ENCODE measurements around the gene E2F7.

Gene E2F7

GRCh38 chr12:77047341-77048109, 17.8 kb downstream of the E2F7 start:
- Mint-ChIP-seq H3K27ac (no peak overlapping the region), H3K4me3 (no peak overlapping the region)

DNA sequence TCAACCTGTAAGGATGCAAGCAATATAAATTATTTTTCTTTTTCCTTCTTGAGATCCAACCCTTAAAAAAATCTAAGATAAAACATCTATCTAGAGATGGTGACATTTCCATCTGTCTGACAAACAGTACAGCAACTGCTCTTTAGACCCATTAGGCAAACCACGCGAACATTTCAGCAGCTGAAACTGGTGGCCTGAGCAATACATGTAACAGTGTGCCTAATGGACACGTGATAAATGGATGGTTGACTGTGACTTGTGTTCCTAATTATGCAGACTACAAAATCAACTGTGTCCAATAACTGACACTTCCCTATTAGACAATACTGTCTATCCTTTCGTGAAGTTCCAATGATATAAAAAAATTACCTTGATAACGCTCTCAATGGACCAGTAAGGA, 18.9 kb downstream of the E2F7 start:
- Mint-ChIP-seq H3K36me3 (no peaks in the 10 kb centered on the region), H3K4me3 (no peak overlapping the region), H3K4me1 (no peaks in the 10 kb centered on the region), H3K27me3 (no peaks in the 10 kb centered on the region), H3K9me3 (no peaks in the 10 kb centered on the region), H3K27ac (no peak overlapping the region)

More at GRCh38 chr12:77047341-77048109, 17.8 kb downstream of the E2F7 start:
- Mint-ChIP-seq H3K27me3 (no peaks in the 10 kb centered on the region), H3K4me1 (no peaks in the 10 kb centered on the region), H3K9me3 (no peaks in the 10 kb centered on the region), H3K36me3 (no peaks in the 10 kb centered on the region)

DNA sequence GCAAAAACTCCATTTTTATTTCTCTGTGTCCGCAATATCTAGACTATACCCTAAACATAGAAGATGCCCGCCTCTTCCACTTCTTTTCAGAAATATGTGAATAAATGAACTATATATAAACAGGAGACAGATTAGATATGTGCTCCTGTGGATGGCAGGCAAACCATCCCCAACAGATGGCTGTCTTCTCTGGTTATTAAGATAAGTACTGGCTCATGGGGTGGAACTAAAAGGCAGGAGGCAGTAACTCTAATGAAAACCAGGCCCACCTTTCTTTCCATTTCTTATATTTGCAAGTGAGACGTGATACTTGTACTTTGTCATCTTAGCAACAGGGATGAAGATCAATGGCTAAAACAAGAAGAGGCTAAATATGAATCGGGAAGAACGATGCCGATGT, 20.2 kb downstream of the E2F7 start:
- Mint-ChIP-seq H3K4me1 (no peaks in the 10 kb centered on the region), H3K27ac (no peak overlapping the region), H3K9me3 (no peaks in the 10 kb centered on the region), H3K4me3 (no peak overlapping the region), H3K27me3 (no peaks in the 10 kb centered on the region), H3K36me3 (no peaks in the 10 kb centered on the region)

- no peaks in the 10 kb centered on the region for H3K4me1 Mint-ChIP-seq
- no peaks in the 10 kb centered on the region for H3K27me3 Mint-ChIP-seq
- no peak overlapping the region for H3K27ac Mint-ChIP-seq
- no peaks in the 10 kb centered on the region for H3K9me3 Mint-ChIP-seq
- H3K36me3 Mint-ChIP-seq, result no peaks in the 10 kb centered on the region
- no peak overlapping the region for H3K4me3 Mint-ChIP-seq
These were observed 20.6 kb downstream of the E2F7 start for GRCh38 chr12:77044721-77045120.

DNA sequence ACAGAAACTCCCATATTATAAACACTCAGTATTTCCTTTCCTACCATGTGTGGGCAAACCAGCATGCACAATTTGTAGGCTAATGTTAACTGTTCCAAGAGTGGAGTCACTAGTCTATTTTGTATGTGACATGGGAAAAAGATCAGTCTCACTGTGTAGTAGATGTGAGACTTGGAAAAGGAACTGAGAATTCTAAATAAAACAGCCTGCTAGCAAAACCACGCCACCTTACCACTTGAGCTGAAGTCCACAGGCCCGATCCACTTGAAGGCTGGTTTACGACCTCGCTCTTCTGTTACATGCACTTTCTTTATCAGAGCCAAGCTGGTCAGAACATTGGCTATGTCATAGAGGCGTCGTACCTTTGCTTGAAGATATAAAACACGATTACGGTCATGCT, 22.5 kb downstream of the E2F7 start:
- H3K9me3 Mint-ChIP-seq, result no peaks in the 10 kb centered on the region
- H3K4me1 Mint-ChIP-seq, result no peaks in the 10 kb centered on the region
- H3K4me3 Mint-ChIP-seq, result no peak overlapping the region
- H3K36me3 Mint-ChIP-seq, result no peaks in the 10 kb centered on the region
- H3K27ac Mint-ChIP-seq, result no peak overlapping the region
- no peaks in the 10 kb centered on the region for H3K27me3 Mint-ChIP-seq

DNA sequence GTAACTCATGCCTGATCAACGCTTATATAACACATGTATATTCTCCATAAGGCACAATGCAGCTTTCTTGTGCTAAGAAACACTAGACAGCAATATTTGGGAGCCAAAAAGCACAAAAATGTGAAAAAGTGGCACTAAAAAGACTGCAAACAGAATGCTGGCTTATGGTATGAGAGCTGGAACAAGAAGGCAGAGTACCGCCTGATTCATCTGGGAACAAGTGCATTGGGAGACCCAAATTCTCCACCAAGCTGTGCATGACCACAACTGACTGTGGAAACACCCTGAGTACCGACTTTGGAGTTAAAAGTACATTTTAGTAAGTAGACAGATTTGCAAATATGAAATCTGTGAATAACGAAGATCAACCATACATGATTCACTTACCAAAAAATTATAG, 25.1 kb downstream of the E2F7 start:
- Mint-ChIP-seq H3K9me3 (peaks cover 7% of the 10 kb centered on the region), H3K27me3 (no peaks in the 10 kb centered on the region), H3K4me3 (no peak overlapping the region), H3K27ac (no peak overlapping the region), H3K36me3 (peaks cover 1% of the 10 kb centered on the region), H3K4me1 (no peaks in the 10 kb centered on the region)

- Mint-ChIP-seq H3K27ac (no peak overlapping the region), H3K4me3 (no peak overlapping the region), H3K36me3 (peaks cover 1% of the 10 kb centered on the region)
These were observed 30.1 kb downstream of the E2F7 start for GRCh38 chr12:77035226-77035625.

GRCh38 chr12:77033658-77034536, 31.5 kb downstream of the E2F7 start:
- Mint-ChIP-seq H3K9me3 (peaks cover 7% of the 10 kb centered on the region), H3K36me3 (peaks cover 1% of the 10 kb centered on the region), H3K4me3 (no peak overlapping the region), H3K4me1 (no peaks in the 10 kb centered on the region), H3K27ac (no peak overlapping the region), H3K27me3 (no peaks in the 10 kb centered on the region)

More at GRCh38 chr12:77035226-77035625, 30.1 kb downstream of the E2F7 start:
- H3K9me3 Mint-ChIP-seq, result peaks cover 7% of the 10 kb centered on the region
- H3K4me1 Mint-ChIP-seq, result no peaks in the 10 kb centered on the region
- no peaks in the 10 kb centered on the region for H3K27me3 Mint-ChIP-seq

GRCh38 chr12:77032406-77032805, 33.0 kb downstream of the E2F7 start:
- Mint-ChIP-seq H3K4me1 (no peaks in the 10 kb centered on the region), H3K9me3 (peaks cover 7% of the 10 kb centered on the region), H3K27me3 (no peaks in the 10 kb centered on the region), H3K27ac (no peak overlapping the region), H3K4me3 (no peak overlapping the region), H3K36me3 (peaks cover 1% of the 10 kb centered on the region)

DNA sequence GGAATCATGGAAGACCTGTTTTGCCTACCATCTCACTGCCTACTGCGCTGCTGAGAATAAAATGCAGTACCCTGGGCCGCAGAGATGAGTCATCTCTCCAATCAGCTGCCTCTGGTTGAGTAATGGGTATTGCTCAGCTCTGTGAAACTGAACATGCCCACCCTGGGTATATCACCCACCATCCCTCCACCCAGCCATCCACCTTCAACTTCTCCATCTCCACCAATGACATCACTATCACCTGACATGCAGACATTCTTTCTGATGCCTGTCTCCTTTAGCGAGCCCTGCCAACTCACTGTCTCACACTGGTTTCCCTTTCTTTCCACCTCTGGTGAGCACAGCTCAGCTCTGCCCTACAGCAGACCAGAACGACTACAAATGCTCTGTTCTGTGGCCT, 33.6 kb downstream of the E2F7 start:
- Mint-ChIP-seq H3K9me3 (peaks cover 7% of the 10 kb centered on the region), H3K36me3 (peaks cover 1% of the 10 kb centered on the region), H3K27me3 (no peaks in the 10 kb centered on the region), H3K4me1 (no peaks in the 10 kb centered on the region), H3K4me3 (no peak overlapping the region), H3K27ac (no peak overlapping the region)

DNA sequence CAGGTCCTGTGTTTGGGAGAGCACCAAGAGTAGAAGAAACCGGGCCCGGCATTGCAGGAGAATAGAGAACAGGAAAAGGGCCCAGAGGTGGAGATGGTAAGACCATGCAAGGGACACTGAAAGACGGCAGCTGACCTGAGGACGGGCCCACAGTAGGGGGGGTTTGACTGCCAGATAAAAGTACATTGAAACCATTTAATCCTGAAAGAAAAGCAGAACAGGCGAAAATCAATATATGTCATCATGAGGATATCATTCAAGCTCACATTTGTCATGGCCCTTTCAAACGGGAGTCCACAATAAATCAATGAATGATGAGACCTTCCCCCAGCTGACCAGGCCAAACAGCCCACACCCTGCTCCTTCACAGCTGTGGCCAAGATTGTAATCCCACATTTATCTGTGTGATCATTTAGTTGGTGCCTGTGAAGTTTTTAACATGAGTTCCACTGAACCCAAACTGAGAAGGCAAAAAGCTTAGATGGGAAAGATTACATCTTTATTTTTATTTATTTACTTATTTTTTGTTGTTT, 39.5 kb downstream of the E2F7 start:
- H3K36me3 Mint-ChIP-seq, result no peaks in the 10 kb centered on the region
- H3K27me3 Mint-ChIP-seq, result no peaks in the 10 kb centered on the region
- H3K4me3 Mint-ChIP-seq, result no peak overlapping the region
- H3K4me1 Mint-ChIP-seq, result no peaks in the 10 kb centered on the region
- no peak overlapping the region for H3K27ac Mint-ChIP-seq
- no peaks in the 10 kb centered on the region for H3K9me3 Mint-ChIP-seq

DNA sequence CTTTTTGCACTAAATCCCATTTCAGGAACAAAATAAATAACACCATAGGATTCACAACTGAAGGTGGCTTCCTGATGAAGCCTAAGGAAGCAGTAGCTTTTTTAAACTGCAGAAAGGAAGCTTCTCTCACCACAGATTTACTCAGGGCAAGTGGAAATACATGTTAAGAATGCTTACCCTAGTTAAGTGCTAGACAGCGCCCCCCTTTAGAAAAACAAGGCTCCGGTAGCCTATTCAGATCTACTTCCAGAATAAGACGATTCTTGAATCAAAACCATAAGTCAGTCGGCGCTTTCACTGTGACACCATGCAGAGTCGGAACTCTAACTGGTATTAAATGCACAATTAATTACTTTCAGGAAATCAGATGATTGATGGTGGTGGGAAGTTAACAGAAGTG, 41.9 kb downstream of the E2F7 start:
- Mint-ChIP-seq H3K9me3 (no peaks in the 10 kb centered on the region), H3K27me3 (no peaks in the 10 kb centered on the region), H3K4me3 (no peak overlapping the region), H3K36me3 (no peaks in the 10 kb centered on the region), H3K27ac (no peak overlapping the region), H3K4me1 (no peaks in the 10 kb centered on the region)

- H3K27ac Mint-ChIP-seq, result no peak overlapping the region
- no peak overlapping the region for H3K4me3 Mint-ChIP-seq
- H3K36me3 Mint-ChIP-seq, result no peaks in the 10 kb centered on the region
- H3K9me3 Mint-ChIP-seq, result no peaks in the 10 kb centered on the region
- H3K27me3 Mint-ChIP-seq, result no peaks in the 10 kb centered on the region
- H3K4me1 Mint-ChIP-seq, result no peaks in the 10 kb centered on the region
These were observed 45.4 kb downstream of the E2F7 start for GRCh38 chr12:77019920-77020319.

DNA sequence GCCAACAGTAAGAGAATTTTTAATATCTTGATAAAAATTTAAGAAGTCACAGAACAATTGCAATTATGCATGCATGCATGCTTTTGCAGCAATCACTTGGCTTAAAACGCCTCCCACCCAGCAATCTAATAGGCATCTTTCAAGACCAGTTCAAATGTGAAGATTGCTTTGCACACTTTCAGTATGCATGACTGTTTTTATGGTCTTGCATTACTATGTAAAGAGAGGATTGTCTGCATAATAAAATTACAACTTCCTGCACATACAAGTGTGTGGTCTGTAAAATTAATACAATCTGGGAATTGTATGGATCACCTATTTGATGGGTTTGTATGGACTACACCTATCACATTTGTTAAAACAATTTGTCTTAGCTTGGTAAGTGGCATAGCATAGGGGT, 48.8 kb downstream of the E2F7 start:
- Mint-ChIP-seq H3K4me1 (no peaks in the 10 kb centered on the region), H3K27ac (no peak overlapping the region), H3K36me3 (no peaks in the 10 kb centered on the region), H3K9me3 (no peaks in the 10 kb centered on the region), H3K27me3 (no peaks in the 10 kb centered on the region), H3K4me3 (no peak overlapping the region)

- Mint-ChIP-seq H3K4me1 (no peaks in the 10 kb centered on the region), H3K9me3 (no peaks in the 10 kb centered on the region), H3K4me3 (no peak overlapping the region), H3K27ac (no peak overlapping the region), H3K27me3 (peaks cover 6% of the 10 kb centered on the region), H3K36me3 (no peaks in the 10 kb centered on the region)
These were observed 52.3 kb downstream of the E2F7 start for GRCh38 chr12:77013091-77013490.

All from activated naive CD4-positive, alpha-beta T cell treated with anti-CD3 and anti-CD28 coated beads, Interleukin-2, amount 50 U/mL, for 24 hours (primary cell).